Measurements from ENCODE around the gene OXCT2.
"Not testable (repeated sequence)": the region's sequence is repeated elsewhere in the genome, so short reads cannot be mapped to it uniquely, and the experiment has no call there.

OXCT2 gene

DNA sequence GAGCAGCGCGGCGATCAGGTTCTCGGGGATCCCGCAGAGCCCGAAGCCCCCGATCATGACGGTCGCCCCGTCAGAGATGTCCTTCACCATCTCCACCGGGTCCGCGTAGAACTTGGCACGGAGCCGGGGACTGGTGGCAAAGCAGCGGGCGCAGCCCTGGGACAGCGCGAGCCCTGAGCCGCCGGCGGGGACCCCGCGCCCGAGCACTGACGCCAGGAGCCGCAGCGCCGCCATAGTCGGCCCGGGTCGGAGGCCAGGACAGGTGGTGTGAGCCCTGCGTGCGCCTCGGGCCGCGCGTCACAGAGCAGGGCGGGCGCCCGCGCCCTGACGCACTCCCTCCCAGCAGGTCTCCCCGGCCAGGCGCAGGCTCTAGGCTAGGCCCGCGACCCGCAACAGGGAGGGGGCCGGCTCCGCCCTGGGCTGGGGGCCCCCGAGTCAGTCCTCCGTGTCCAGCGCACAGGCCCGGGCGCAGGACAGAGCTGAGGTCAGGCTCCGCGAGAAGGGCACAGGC, at the start of gene OXCT2:
Gene OXCT2 (minus strand): TSS at position 327 of the 511 bp plus-strand sequence. CDS start 93 bp downstream, at position 234.
- DNase-seq: not testable (repeated sequence)

DNA sequence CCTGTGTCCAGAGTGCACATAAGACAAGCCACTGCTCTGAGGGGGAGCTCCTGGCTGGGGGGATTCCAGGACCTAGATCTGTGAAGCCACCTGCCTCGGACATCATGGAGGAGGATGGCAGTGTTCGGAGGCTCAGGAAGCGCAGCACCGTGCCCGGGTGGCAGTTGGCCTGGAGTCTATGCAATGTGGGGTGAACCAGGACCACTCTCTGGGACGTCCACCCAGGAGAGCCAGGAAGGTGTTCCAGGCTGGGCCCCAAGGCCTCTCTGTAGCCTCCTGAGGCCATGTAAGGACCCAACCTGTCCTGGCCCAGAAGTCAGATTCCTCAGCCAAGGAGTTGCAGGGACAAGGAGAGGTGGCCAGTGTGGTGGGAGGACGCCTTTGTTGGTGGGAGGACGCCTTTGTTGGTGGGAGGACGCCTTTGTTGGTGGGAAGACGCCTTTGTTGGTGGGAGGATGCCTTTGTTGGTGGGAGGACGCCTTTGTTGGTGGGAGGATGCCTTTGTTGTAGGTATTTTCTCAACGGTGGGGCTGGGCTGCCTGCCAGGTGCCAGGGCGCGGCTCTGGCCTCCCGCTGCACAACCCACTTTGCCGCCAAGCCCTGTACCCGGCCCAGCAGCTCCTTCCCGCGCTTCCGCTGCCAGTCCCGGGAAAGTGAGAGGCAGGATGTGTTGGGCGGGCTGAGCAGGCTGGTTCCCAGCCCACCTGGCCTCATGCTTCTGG, 48.1 kb upstream of the OXCT2 start:
- DNase-seq: no peak

DNA sequence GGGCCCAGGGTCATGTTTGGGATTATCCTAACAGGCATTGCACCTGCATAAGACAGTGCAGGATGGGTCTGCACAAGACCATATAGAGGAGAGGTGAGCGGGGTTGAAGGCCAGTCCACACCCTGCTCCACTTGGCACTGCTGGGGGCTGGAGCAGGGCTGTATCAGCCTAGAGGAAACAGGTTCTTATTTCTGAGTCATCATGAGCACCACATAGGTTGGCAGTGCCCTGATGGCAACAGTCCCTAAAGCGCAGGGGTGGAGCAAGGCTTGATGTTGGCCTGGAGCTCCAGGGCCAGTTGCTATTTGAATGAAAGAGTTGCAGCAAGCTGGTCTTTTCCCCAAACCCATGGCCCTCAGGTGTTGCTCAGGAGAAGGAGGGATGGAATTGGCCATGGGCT, 47.3 kb upstream of the OXCT2 start:
- no peak for DNase-seq

DNA sequence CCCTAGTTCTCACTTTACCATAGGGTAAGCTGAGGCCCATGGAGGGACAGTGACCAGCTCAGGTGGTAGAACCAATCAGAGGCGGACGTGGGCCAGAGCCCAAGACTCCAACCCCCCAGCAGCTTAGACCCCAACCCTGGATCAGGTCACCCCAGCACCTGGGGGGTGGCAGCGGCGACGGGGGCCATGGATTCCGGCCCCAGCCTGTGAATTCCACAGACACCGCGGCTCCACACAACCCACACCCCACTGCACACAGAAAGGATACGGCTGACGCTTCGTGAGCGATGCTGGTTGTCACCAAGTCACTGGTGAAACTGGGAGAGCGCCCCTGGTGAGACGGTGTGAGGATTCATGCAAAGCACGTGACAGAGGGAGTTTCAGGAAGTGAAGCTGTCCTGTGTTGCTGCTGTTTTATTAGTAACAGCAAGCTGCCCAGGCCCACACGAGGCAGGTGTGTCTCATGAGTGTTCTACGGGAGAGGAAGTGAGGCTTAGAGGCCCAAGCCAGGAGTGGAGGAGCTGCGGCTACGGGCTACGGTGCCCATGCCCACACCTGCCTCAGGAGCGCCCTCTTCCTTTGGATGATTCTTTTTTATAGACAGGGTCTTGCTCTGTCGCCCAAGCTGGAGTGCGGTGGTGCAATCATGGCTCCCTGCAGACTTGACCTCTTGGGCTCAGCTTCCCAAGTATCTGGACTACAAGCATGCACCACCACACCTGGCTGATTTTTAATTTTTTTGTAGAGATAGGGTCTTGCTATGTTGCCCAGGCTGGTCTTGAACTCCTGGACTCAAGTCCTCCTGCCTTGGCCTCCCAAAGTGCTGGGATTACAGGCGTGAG, 46.2 kb upstream of the OXCT2 start:
- not testable (repeated sequence) for DNase-seq

DNA sequence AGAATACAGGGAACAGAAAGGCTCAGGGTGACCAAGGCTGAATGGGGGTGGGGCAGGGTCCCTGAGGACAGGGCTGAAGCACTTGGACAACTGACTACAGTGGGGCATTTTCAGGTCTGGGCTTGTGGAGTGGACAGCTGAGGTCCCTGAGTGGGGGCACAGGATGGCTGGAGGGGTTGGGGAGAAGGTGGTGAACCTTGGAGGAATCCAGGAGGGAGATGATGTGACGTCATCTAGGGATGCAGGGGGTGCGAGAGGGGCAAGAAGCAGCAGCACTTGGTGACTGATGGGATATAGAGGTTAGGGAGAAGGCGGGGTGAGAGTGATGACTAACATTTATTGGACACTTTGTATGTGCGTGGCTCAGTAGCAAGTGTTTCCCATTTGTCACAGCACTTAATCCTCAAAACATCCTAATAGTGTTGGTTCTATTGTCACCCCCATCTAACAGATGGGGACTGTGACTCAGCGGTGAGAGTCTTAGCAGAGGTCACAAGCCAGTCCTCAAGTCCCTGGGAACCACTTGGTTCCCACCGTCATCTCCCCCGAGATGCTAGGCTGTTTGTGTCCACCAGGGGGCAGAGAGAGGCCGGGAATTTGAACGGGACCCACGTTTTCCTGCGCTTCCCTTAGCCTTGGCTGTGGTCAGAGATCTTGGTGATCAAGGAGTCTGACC, 45.4 kb upstream of the OXCT2 start:
- peak; percentile 72 for DNase-seq

DNA sequence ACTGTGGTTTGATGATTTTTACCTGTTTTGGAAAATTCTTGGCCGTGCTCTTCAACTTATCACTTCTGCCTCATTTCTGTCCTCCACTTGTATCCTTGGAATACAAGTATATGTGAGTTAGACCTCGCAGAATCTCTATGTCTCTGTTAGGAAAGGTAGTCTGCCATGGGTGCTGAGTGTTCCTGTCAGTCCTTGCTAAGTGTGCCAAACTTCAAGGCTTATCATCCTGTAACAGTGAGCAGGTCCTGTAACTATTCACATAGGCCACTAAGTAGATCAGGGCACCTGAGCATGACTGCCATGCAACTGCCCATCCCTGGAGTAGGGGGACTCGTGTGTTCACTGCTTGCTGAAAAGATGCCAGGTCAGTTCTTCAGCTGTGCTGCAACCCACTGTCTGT, 41.8 kb upstream of the OXCT2 start:
- DNase-seq: no peak

DNA sequence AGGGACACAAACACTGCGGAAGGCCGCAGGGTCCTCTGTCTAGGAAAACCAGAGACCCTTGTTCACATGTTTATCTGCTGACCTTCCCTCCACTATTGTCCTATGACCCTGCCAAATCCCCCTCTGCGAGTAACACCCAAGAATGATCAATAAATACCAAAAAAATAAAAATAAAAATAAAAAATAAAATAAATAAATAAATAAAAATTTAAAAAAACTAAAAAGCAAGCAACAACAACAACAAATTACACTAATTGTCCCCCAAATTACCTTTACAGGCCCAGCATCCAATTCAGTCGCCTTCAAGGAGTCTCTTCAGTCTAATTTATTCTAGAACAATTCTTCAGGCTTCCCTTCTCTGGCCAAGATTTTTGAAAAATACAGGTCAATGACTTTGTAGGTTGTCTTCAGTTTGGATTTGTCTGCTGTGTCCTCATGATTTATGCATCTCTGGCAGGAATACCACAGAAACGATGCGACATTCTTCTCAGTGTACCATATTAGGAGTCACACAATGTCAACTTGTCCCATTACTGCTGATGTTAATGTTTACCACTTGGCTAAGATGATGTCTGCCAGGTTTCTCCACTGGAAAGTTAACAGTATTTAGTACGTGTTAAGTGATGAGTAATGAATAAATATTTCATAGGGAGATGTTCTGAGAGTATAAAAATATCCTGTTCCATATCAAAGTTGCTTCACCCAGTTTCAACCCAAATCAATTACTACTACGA, 37.8 kb upstream of the OXCT2 start:
- no peak for DNase-seq

DNA sequence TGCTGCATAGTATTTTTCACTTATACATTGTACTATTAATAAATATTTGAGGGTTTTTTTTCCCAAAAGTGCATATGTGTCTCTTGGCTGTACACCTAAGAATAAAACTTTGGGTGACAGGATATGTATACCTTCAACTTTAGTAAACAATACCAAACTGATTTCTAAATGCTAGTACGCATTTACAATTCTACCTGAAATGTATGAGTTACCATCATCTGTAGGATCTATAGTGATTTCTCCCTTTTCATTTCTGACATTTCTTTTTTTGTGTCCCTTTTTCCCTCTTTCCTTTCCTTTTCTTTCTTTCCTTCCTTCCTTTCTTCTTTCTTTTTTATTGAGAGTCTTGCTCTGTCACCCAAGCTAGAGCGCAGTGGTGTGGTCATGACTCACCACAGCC, 34.2 kb upstream of the OXCT2 start:
- no peak for DNase-seq

DNA sequence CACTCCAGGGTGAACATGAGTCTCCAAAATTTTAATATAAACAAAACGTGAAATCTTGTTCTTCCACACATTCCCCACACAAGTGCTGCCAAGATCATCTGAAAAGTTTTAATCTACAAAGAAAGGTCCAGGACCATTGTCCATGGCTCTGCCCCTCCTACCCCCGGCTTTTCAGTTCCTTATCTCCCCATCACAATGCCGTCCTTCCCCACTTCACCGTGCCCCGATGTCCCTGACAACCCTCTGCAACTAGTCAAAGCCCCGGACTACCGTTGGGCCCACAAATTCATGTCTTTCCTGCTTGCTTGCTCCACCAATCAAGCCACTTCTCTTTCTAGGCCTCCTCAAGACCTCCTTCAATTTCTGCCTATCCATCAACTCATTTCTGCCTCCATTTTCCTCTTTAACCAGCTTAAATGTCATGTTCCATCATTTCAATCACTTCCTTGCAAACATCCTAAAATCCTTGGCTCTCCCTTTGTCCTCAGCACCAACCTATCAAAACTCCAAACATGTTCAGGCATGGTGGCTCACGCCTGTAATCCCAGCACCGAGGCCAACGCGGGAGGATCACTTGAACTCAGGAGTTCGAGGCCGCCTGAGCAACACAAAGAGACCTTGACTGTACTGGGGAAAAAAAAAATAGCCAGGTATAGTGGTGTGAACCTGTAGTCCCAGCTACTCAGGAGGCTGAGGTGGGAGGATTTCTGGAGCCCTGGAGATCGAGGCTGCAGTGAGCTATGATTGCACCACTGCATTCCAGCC, 31.5 kb upstream of the OXCT2 start:
- no peak for DNase-seq

DNA sequence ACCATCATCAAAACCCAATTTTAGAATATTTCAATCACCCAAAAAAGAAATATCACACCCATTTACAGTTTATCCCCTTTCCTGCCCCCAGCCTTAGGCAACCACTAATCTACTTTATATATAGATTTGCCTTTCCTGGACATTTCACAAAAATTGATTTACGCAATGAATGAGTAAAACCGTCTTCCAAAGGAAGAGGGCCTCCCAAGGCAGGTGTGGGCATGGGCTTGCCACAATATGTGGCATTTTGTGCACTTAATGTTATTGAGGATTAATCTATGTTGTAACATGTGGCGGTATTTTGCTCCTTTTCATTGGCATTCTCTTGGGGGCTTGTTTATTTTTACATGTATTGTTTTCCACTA, 29.3 kb upstream of the OXCT2 start:
- DNase-seq: no peak

DNA sequence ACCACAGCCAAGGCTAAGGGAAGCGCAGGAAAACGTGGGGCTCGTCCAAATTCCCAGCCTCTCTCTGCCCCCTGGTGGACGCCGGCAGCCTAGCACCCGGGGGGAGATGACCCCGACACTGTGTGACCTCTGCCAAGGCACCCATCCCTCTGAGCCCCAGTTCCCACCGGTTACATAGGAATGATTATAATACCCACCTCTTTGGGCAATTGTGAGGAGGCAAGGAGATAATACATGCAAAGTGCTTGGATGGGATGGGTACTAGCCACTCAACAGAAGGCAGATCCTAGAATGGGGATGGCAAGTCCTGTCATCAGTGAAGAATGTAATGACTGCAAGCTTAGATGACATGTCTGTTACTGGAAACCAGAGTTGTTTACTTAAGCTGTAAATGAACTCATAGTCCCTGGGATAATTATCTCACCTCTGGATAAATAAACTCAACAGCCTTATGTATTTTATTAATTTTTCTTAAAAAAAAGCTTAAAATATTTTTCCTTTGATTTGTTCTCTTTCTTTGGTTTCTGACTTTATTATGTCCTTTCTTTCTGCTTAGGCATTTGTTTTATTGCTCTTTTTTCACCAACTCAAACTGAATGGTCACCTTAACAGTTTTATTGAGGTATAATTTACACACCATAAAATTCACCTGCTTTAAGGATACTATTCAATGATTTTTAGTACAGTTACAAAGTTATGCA, 28.8 kb upstream of the OXCT2 start:
- peak; percentile 70 for DNase-seq

DNA sequence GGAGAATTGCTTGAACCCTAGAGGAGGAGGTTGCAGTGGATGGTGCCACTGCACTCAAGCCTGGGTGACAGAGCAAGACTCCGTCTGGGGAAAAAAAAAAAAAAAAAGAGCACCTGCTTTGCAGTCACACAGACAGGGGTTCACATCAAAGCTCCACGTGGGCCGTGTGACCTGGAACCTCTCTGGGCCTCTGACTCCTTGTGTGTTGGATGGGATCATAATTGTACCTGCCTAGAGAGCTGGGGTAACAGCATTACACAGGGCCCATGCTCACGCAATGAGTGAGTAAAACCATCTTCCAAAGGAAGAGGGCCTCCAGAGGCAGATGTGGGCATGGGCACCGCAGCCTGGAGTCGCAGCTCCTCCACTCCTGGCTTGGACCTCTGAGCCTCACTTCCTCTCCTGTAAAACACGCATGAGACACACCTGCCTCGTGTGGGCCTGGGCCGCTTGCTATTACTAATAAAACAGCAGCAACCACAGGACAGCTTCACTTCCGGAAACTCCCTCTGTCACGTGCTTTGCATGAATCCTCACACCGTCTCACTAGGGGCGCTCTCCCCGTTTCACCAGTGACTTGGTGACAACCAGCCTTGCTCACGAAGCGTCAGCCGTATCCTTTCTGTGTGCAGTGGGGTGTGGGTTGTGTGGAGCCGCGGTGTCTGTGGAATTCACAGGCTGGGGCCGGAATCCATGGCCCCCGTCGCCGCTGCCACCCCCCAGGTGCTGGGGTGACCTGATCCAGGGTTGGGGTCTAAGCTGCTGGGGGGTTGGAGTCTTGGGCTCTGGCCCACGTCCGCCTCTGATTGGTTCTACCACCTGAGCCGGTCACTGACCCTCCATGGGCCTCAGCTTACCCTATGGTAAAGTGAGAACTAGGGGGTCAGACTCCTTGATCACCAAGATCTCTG, 28.0 kb upstream of the OXCT2 start:
- peak; percentile 40 for DNase-seq

DNA sequence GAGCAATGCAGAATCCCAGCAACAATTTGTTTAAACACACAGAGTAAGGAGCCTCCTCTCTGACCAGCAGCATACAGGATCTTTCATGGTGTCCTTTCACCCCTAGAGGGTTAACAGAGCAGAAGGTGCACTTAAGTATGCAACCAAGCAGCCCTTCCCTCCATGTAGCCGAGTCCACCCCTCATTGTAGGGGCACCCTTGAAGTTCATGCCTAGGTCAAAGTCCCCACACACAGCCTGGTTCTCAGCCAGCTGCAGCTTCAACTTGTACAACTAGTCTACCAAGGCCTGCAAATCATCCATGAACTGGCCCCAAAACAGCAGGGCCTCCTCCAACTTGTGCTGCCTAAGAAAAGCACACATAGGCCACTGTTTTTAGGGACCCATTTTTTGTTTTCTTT, 24.5 kb upstream of the OXCT2 start:
- no peak for DNase-seq

DNA sequence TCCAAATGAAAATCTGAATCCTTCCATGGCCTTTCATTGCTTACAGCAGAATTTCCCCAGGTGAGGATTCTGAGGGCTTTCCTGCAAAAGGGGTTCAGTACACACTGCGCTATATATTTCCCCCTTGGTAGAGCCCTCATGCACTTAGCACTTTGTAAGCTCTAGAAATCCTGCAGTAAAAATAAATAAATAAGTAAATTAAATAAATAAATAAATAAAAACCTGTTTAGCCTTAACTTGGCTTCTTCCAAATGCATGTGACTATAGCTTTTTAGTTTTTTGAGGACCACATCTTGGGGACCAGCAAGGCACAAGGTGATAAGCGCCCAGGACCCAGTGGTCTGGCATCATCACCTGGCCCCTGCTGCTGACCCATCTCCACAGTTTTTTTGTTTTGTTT, 20.7 kb upstream of the OXCT2 start:
- DNase-seq: no peak

DNA sequence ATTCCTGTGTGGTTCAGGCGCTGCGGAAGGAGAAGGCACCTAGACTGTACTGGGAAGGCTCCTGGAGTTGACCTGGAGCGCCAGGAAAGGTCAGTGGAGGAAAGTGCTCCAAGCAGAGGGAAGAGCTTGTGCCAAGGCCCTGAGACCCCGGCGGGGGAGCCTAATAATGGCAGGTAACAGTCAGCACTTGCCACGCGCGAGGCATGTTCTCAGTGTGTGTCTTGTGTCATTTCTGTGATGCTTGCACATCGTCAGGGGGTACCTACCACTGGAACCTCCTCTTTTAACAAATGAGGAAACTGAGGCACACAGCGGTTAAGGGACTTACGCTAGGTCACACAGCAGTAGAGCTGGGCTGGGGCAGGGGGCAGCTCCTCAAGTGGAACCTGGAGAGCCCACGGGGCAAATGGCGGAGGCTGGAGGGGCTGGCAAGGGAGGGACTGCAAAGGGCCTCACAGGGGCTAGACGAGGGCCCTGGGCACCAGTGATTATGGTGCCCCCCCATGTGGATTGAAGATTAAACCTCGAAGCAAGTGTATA, 18.5 kb upstream of the OXCT2 start:
- DNase-seq: no peak

DNA sequence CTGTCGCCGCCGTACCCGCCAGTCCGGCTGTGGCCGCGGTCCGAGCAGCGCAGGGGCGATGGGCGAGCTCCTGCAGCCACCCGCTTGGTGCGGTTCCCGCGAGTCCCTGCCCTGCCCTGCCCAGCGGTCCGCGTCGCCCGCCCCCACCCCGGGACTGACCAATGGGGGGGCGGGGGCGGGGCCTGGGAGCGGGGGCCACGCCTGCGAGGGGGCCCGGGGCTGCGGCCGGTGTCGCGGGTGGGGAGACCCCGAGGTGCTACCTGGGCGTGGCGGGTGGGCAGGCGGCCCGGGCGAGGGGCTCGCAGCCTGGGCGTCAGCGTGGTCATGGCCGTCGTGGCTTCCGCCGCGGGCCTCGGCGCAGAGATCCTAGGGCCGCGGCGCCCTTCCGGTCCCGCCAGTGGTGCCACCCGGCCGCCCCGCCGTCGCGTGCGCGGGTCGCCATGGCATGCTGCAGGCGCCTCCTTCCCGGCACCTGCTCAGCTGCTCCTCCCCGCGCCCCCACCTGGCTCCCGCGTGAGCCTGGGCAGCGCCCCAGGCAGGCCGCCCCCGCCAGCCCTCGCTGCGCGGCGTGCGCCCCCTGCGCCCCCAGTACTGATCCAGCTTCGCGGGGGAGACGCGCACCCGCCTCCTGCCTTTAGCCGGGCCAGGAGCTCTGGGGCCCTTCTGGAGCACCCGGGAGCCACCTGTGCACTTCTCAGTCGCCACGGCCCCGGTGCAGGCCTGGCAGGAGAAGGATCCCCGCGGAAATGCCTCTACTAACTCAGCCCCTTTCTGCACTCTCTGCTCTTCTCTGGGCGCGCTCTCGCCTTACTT, 17.8 kb upstream of the OXCT2 start, which contains the start of gene BMP8B:
Gene BMP8B (minus strand): TSS at position 108 of the 813 bp plus-strand sequence. CDS start 380 bp downstream, outside the sequence.
- DNase-seq: peak; percentile 53

DNA sequence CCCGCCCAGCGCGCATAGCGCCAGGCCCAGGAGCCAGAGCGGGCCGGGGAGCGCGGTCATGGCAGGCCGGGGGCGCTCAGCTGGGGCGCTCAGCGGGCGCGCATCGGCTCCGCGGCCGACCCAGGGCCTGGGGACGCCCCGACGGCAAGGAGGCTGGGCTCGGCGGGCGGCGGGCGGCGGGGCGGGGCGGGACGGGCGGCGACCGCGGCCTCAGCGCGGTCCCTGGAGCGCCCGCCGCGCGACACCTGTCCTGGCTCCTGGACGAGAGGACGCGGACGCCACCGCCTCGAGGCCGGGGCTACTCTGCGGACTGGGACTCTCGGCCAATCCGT, 17.2 kb upstream of the OXCT2 start:
- no peak for DNase-seq

DNA sequence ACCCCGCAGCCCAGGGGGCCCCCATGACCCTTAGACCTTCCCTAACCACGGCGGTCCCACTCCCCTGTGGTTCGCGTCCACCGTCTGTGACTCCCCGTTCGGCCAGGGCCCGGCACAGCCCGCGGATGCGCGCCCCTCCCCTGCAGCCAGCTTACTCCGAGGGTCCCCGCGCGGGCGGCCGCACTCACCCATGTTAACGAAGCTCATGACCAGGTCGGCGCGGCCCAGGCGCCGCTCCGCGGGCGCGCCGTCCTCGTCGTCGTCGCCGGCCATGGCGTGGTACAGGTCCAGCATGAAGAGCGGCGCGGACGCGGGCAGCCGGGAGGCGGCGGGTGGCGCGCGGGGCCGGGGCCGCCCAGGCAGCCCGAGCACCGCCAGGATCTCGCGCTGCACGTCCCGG, 16.8 kb upstream of the OXCT2 start:
- not testable (repeated sequence) for DNase-seq

DNA sequence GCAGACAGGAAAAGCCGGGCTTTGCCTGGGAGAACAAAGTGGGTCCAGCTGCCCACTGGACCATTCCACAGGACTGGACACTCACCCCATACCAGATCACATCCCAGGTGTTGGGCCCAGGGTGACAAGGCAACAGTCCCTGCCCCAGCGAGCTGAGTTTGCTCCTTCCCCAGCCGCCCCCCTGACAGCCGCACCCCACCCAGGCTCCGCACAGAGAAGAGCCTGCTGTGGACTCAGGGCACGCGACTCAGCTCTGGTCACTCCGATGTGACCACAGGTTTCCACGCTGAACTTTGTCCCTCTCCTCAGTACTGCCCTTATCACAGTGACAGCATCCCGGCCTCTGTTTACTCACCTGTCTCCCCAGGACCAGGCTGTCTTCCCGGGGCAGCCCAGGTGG, 16.3 kb upstream of the OXCT2 start:
- no peak for DNase-seq
